Psoas muscle (tissue), 8 donors: Measurements from ENCODE around the gene RPAP3. TPM values are rescaled to one million over a fixed set of nuclear protein-coding genes. Genes with fewer than 3 reads are reported as not detected.

Experiments used
- ATAC-seq, 4 donors: fragments of 200-7000 bp; cut with Tn5 transposase; one replicate each; pipeline ENCODE4 v1.9.1; 2020; ENCODE audit warnings: moderate library complexity in 3 of 4, mild to moderate bottlenecking in 2 of 4
- DNase-seq, 2 donors: peaks; one replicate each; pipeline ENCODE4 v3.0.0-alpha.2; 2020
- H3K27ac ChIP-seq: fragments of 200-600 bp; one replicate; pipeline ENCODE4 v1.8.0; 2022
- H3K27me3 ChIP-seq, 3 donors: fragments of 200-600 bp in 1 of 3; one replicate each; pipeline versions ENCODE4 v1.6.1 to v1.8.0; 2013 to 2022; ENCODE audit warnings: low read length in 2 of 3, mild to moderate bottlenecking in 2 of 3, moderate library complexity in 1 of 3; ENCODE audit not compliant: insufficient read depth in 3 of 3
- H3K36me3 ChIP-seq, 2 donors: fragments of 200-600 bp in 1 of 2; one replicate each; pipeline versions ENCODE4 v1.6.1 to v1.8.0; 2013 to 2022; ENCODE audit warnings: low read depth in 1 of 2, mild to moderate bottlenecking in 1 of 2, moderate library complexity in 1 of 2; ENCODE audit not compliant: insufficient read depth in 1 of 2
- H3K4me1 ChIP-seq: fragments of 200-600 bp; one replicate; pipeline ENCODE4 v1.8.0; 2022
- H3K4me3 ChIP-seq: fragments of 200-600 bp; one replicate; pipeline ENCODE4 v1.8.0; 2022; ENCODE audit warnings: mild to moderate bottlenecking
- H3K9me3 ChIP-seq: fragments of 200-600 bp; one replicate; pipeline ENCODE4 v1.8.0; 2022
- WGBS, 3 donors: extraction: QIAGEN DNeasy Blood & Tissue Kit; methylation state at CpG; one replicate each; pipeline versions ENCODE4 v1.1.6 to v1.1.7; 2013; 5-methylcytosine and 5-hydroxymethylcytosine counted together
- intact Hi-C, 2 donors: fragments of 100-400 bp; cut with DNase I; formaldehyde crosslinking; loops; one replicate each; pipeline versions ENCODE4 v1.11.0 to v1.14.2; 2022
- polyA plus RNA-seq, 3 donors: library from polyadenylated mRNA; stranded (reverse); fragments of 200-250 nt; gene quantifications; one replicate each; pipeline ENCODE4 v1.2.3, GENCODE V29; 2013
- total RNA-seq, 4 donors: library from RNA; stranded (reverse); fragmentation: NEBNext Ultra II Directional in 2 of 4; extraction: Animal tissue kit (Norgen Biotek cat#: 25700) in 2 of 4; gene quantifications; one replicate each; pipeline versions ENCODE4 v1.2.1 to v1.2.4, GENCODE V29; 2021 to 2023
- TF ChIP-seq, protein P1 (sequence below): fragments of 200-600 bp; IDR thresholded peaks from one replicate; pipeline ENCODE4 v1.8.0; 2022; ENCODE audit warnings: antibody characterized with exemption
- donor health status: healthy with polysubstance abuse.
- donor health status: DM: no; HTN: no; CAD: no; lungs with moderate emphysema.
- donor health status: Bipolar disorder and iron deficiency.
- donor health status: healthy.
- donor health status: DM: yes; HTN: yes; CAD: no.
- donor health status: DM: no; HTN: no; CAD: no.
- donor health status: DM: no; HTN: no; CAD: no.
- donor health status: DM: yes; HTN: yes; CAD: no.

Gene RPAP3
- total and polyA plus RNA-seq, 7 donors = 18.8 to 43.2 (median 26.4) TPM

DNA sequence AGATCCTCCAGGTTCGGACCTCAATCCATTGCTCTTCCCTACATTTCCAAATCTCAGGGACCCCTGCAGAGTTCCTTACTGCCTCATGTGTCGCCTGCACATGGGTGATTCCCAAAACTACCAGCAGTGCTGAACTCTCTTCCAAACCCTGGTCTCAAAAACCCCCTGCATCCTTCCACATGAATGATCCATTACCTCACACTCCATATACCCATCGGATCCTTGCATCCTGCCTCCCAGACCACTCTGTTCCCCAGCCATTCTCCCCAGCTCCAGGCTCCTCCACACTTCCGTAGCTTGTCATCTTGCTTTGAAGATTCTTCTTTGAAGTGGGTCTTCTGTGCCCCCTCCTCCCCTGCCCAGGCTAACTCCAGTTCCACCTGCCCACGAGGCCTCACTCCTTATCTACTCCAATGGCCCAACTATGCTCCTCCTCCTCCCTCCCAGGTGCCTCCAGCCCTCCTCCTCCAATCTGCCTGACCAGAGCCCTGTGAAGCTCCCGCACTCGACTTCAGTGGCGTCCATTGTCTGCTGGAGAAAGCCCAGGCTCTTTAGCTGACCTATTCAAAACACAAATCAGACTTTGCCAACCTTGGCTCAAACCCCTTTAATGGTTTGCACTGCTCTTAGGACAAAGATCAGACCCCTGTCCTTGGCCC lies 39.1 kb upstream of the RPAP3 start:
- no peak for DNase-seq
- Histone ChIP-seq H3K27ac (no peak overlapping the region), H3K9me3 (no peaks in the 10 kb centered on the region), H3K4me1 (no peaks in the 10 kb centered on the region), H3K36me3 (no peaks in the 10 kb centered on the region), H3K27me3 (no peaks in the 10 kb centered on the region), H3K4me3 (no peak overlapping the region)
- WGBS, 3 donors = 81 to 84% (median 82%) methylated on average over 8 of the region's 8 CpGs
- intact Hi-C loops = no loop called here
- TF ChIP-seq, protein P1, sequence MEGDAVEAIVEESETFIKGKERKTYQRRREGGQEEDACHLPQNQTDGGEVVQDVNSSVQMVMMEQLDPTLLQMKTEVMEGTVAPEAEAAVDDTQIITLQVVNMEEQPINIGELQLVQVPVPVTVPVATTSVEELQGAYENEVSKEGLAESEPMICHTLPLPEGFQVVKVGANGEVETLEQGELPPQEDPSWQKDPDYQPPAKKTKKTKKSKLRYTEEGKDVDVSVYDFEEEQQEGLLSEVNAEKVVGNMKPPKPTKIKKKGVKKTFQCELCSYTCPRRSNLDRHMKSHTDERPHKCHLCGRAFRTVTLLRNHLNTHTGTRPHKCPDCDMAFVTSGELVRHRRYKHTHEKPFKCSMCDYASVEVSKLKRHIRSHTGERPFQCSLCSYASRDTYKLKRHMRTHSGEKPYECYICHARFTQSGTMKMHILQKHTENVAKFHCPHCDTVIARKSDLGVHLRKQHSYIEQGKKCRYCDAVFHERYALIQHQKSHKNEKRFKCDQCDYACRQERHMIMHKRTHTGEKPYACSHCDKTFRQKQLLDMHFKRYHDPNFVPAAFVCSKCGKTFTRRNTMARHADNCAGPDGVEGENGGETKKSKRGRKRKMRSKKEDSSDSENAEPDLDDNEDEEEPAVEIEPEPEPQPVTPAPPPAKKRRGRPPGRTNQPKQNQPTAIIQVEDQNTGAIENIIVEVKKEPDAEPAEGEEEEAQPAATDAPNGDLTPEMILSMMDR = no peak
- no peak for ATAC-seq

DNA sequence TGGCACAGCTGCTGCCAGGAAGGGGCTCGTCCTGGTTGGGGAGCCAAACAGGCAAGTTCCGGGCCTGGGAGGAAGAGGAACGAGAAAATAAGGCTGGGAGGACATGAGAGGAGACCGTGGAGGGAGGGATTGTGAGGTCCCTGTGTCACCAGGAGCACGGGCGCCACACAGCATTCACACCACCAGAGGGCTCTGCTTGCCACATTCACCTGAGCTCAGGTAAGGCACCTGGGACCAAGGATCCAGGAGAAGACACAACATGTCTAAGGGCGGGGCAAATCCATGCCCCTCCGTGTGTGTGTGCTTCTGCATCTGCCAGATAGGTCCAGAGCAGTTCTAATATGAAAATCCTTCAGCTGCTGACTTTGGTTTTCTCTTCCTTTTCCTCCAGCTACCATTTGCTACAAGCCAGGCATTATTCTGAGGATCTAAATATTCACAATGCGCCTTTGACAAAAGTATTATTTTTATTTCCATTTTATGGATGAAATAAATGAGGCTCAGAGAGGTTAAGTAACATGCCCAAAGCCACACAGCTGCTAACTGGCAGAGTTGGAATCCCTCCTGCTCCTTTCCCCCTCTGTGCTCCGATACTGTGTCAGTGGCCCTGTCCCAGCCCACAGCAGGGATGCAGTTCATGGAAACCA lies 38.3 kb upstream of the RPAP3 start:
- no peaks in the 10 kb centered on the region for H3K27me3 ChIP-seq
- no peaks in the 10 kb centered on the region for H3K9me3 ChIP-seq
- no peaks in the 10 kb centered on the region for H3K4me1 ChIP-seq
- peak in 2 of 4 donors; percentile 40 to 46 for ATAC-seq
- TF ChIP-seq, protein P1 = peak; percentile 43
- H3K4me3 ChIP-seq = no peak overlapping the region
- WGBS, 3 donors = 52 to 57% (median 54%) methylated on average over 10 of the region's 10 CpGs
- H3K36me3 ChIP-seq = no peaks in the 10 kb centered on the region
- H3K27ac ChIP-seq = no peak overlapping the region
- intact Hi-C loops = no loop called here
- no peak for DNase-seq

DNA sequence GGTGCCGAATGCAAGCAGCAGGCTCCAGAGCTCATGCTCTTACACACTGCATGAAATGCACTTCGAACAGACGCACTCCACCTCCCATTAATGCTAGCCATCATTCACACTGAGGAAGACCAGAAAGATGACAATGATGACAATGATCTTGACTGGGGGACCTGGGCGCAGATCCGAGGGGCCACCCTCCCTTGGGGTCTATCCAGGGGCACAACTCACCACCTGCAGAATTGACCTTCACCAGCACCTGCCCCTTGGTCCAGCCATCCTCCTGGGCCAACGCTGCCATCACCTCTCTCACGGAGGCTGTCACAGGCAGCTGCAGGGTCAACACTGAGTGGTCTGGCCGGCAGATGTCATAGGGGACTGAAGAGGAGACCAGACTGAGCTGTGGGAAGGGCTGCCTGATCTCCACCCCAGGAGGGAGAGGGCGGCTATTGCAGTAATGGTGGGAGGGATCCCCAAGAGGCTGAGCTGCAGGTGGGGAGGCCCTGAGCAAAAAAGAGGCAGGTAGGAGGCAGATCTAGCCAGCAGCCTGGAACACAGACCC lies 37.6 kb upstream of the RPAP3 start:
- no peak for DNase-seq
- Histone ChIP-seq H3K9me3 (no peaks in the 10 kb centered on the region), H3K36me3 (no peaks in the 10 kb centered on the region), H3K4me3 (no peak overlapping the region), H3K4me1 (no peaks in the 10 kb centered on the region), H3K27me3 (no peaks in the 10 kb centered on the region), H3K27ac (no peak overlapping the region)
- intact Hi-C loops = loop anchor here in 1 of 2 donors (2.0 kb wide), 2 partner anchors 15 to 23 kb away; partner anchors contain the start of gene RAPGEF3
- TF ChIP-seq, protein P1 = no peak
- no peak for ATAC-seq
- 71 to 74% (median 71%) methylated on average over 9 of the region's 9 CpGs for WGBS, 3 donors

DNA sequence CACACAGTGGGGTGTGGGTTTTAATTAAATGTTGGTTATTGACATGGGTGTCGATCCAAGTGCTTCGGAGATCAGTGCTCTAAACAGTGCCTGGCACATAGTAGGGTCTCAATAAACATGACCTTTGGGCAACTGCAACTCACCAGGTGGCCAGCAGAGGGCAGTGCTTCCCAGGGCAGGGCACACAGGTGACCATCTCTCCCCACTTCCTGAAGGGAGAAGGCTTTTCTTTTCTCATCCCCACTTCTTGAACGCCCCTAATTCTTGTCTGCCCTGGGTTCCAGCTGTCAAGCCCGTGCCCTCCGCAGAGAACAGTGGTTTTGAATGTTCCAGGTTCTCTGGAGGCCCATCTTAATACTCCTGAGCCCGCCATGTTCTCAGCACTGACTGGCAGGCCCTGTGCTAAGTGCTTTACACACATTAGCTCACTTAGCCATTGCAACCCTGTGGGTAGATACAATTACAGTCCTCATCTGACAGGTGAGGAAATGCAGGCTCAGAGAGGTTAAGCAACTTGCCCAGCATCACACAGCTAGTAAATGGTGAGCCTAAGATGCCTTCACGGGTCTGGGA lies 36.5 kb upstream of the RPAP3 start:
- DNase-seq (peak in 1 of 2 donors; percentile 71), ATAC-seq (peak in 2 of 4 donors; percentile 49 to 58)
- Histone ChIP-seq H3K4me3 (no peak overlapping the region), H3K27ac (no peak overlapping the region), H3K4me1 (peaks cover 7% of the 10 kb centered on the region), H3K36me3 (no peaks in the 10 kb centered on the region), H3K27me3 (no peaks in the 10 kb centered on the region), H3K9me3 (no peaks in the 10 kb centered on the region)
- 66 to 79% (median 69%) methylated on average over 7 of the region's 7 CpGs for WGBS, 3 donors
- TF ChIP-seq, protein P1 = peak; percentile 91
- intact Hi-C loops = loop anchor here in 1 of 2 donors (2.0 kb wide), 2 partner anchors 16 to 24 kb away; partner anchors contain the start of gene RAPGEF3
